HepG2 (cell line): ENCODE measurements around the gene RABGAP1. TPM values are rescaled to one million over a fixed set of nuclear protein-coding genes. Genes with fewer than 3 reads are reported as not detected.

Experiments
- ATF1 ChIP-seq: IDR thresholded peaks from 2 replicates; pipeline ENCODE4 v1.6.1; 2016; ENCODE audit warnings: mild to moderate bottlenecking, control low read depth
- ATM ChIP-seq: fragments of 450-650 bp; IDR thresholded peaks from 2 replicates; pipeline ENCODE4 v1.7.1; 2017; ENCODE audit warnings: mild to moderate bottlenecking, borderline replicate concordance
- ELF4 ChIP-seq: sonication (generic); formaldehyde crosslinking; IDR thresholded peaks from 2 replicates; pipeline ENCODE4 v1.5.0; 2020; ENCODE audit warnings: missing genetic modification reagents, mild to moderate bottlenecking, moderate library complexity, borderline replicate concordance
- ERF ChIP-seq: IDR thresholded peaks from 2 replicates; pipeline ENCODE4 v1.6.1; 2018; ENCODE audit warnings: missing biosample characterization, missing genetic modification reagents
- ESRRA ChIP-seq: sonication (generic); formaldehyde crosslinking; IDR thresholded peaks from 2 replicates; pipeline ENCODE4 v1.5.1; 2020; ENCODE audit warnings: mild to moderate bottlenecking, low read depth, missing genetic modification reagents
- FOXM1 ChIP-seq: sonication (generic); formaldehyde crosslinking; IDR thresholded peaks from 2 replicates; pipeline ENCODE4 v1.5.0; 2020; ENCODE audit warnings: missing genetic modification reagents
- HMG20A ChIP-seq: IDR thresholded peaks from 2 replicates; pipeline ENCODE4 v1.6.1; 2016; ENCODE audit warnings: borderline replicate concordance
- MED8 ChIP-seq: sonication (generic); formaldehyde crosslinking; IDR thresholded peaks from 2 replicates; pipeline ENCODE4 v1.8.1; 2023; ENCODE audit warnings: mild to moderate bottlenecking, missing genetic modification reagents; ENCODE audit not compliant: insufficient replicate concordance
- MYNN ChIP-seq: sonication (generic); formaldehyde crosslinking; IDR thresholded peaks from 2 replicates; pipeline ENCODE4 v1.4.0; 2020; ENCODE audit warnings: mild to moderate bottlenecking, low read depth, missing genetic modification reagents
- NCOA1 ChIP-seq: sonication (generic); formaldehyde crosslinking; IDR thresholded peaks from 2 replicates; pipeline ENCODE4 v1.9.0; 2021; ENCODE audit warnings: missing genetic modification reagents
- NFE2 ChIP-seq: sonication (generic); formaldehyde crosslinking; IDR thresholded peaks from 2 replicates; pipeline ENCODE4 v1.4.0; 2020; ENCODE audit warnings: missing genetic modification reagents
- NRL ChIP-seq: sonication (generic); formaldehyde crosslinking; IDR thresholded peaks from 2 replicates; pipeline ENCODE4 v1.5.0; 2020; ENCODE audit warnings: missing genetic modification reagents, mild to moderate bottlenecking, moderate library complexity, borderline replicate concordance
- PAF1 ChIP-seq: IDR thresholded peaks from 2 replicates; pipeline ENCODE4 v1.6.1; 2016; ENCODE audit warnings: missing genetic modification reagents, missing compliant biosample characterization
- RARA ChIP-seq: IDR thresholded peaks from 2 replicates; pipeline ENCODE4 v1.6.1; 2016; ENCODE audit warnings: missing genetic modification reagents, missing compliant biosample characterization
- RFX5 ChIP-seq: IDR thresholded peaks from 2 replicates; pipeline ENCODE4 v1.6.1; 2011; ENCODE audit warnings: low read depth, low read length, improper control_type of control experiment
- SP2 ChIP-seq: sonication (generic); formaldehyde crosslinking; IDR thresholded peaks from 2 replicates; pipeline ENCODE4 v1.5.1; 2020; ENCODE audit warnings: mild to moderate bottlenecking, missing genetic modification reagents
- SP4 ChIP-seq: sonication (generic); formaldehyde crosslinking; IDR thresholded peaks from 2 replicates; pipeline ENCODE4 v1.8.1; 2023; ENCODE audit warnings: mild to moderate bottlenecking, missing genetic modification reagents
- SPEN ChIP-seq: sonication (generic); formaldehyde crosslinking; IDR thresholded peaks from 2 replicates; pipeline ENCODE4 v1.5.1; 2020; ENCODE audit warnings: low read depth, mild to moderate bottlenecking, missing genetic modification reagents
- TAF15 ChIP-seq: fragments of 200-400 bp; formaldehyde crosslinking; IDR thresholded peaks from one replicate; pipeline ENCODE4 v1.6.1; 2018; ENCODE audit warnings: mild to moderate bottlenecking, low read depth, low read length; ENCODE audit not compliant: poor library complexity, severe bottlenecking
- TBX2 ChIP-seq: sonication (generic); formaldehyde crosslinking; IDR thresholded peaks from 2 replicates; pipeline ENCODE4 v1.5.0; 2020; ENCODE audit warnings: missing genetic modification reagents, mild to moderate bottlenecking, borderline replicate concordance
- ZBTB42 ChIP-seq: sonication (generic); formaldehyde crosslinking; IDR thresholded peaks from 2 replicates; pipeline ENCODE4 v1.5.0; 2020; ENCODE audit warnings: mild to moderate bottlenecking, missing genetic modification reagents
- ZFP36L2 ChIP-seq: sonication (generic); formaldehyde crosslinking; IDR thresholded peaks from 2 replicates; pipeline ENCODE4 v1.4.0; 2020; ENCODE audit warnings: missing genetic modification reagents
- ZNF260 ChIP-seq: sonication (generic); formaldehyde crosslinking; IDR thresholded peaks from 2 replicates; pipeline ENCODE4 v1.4.0; 2020; ENCODE audit warnings: missing genetic modification reagents, low read depth, mild to moderate bottlenecking, borderline replicate concordance
- ZNF556 ChIP-seq: sonication (generic); formaldehyde crosslinking; IDR thresholded peaks from 2 replicates; pipeline ENCODE4 v1.4.0; 2020; ENCODE audit warnings: mild to moderate bottlenecking, missing genetic modification reagents, borderline replicate concordance
- polyA plus RNA-seq, 8 experiments: library from polyadenylated mRNA; depleted of rRNA in 3 of 8; stranded (reverse) in 7 of 8; unstranded in 1 of 8; fragments of >200 nt; fragmentation: Illumina TruSeq in 4 of 8; extraction: Trizol in 4 of 8; gene quantifications; 2 replicates each; pipeline versions ENCODE4 v1.2.1 to v1.2.3, GENCODE V29; 2011 to 2016; ENCODE audit warnings: low read depth in 4 of 8, missing spikeins in 1 of 8, mixed read lengths in 1 of 8; ENCODE audit not compliant: insufficient read depth in 1 of 8
- total RNA-seq, 5 experiments: library from RNA; depleted of rRNA; stranded (reverse); fragments of >200 nt; fragmentation: Illumina TruSeq; extraction: Trizol; gene quantifications; 2 replicates each; pipeline ENCODE4 v1.2.3, GENCODE V29; 2016; ENCODE audit warnings: low read depth in 1 of 5
- TF ChIP-seq, protein P1 (sequence below): sonication (generic); formaldehyde crosslinking; IDR thresholded peaks from 2 replicates; pipeline ENCODE4 v1.8.0; 2022; ENCODE audit warnings: mild to moderate bottlenecking, missing genetic modification reagents, moderate library complexity
- TF ChIP-seq, protein P2 (sequence below): sonication (generic); formaldehyde crosslinking; IDR thresholded peaks from 2 replicates; pipeline ENCODE4 v1.4.0; 2020; ENCODE audit warnings: missing genetic modification reagents; ENCODE audit errors: not compliant biosample characterization
- TF ChIP-seq, protein P3 (sequence below): sonication (generic); formaldehyde crosslinking; IDR thresholded peaks from 2 replicates; pipeline ENCODE4 v1.5.0; 2020; ENCODE audit warnings: mild to moderate bottlenecking, missing genetic modification reagents
- TF ChIP-seq, protein P4 (sequence below): sonication (generic); formaldehyde crosslinking; IDR thresholded peaks from 2 replicates; pipeline ENCODE4 v1.4.0; 2020; ENCODE audit warnings: mild to moderate bottlenecking, missing genetic modification reagents, borderline replicate concordance

RABGAP1 gene
- total and polyA plus RNA-seq, 2 of the 13 experiments (the other 11 are each of a cell fraction or from before 2014, with no cell fraction given): 19.1 to 19.3 TPM

DNA sequence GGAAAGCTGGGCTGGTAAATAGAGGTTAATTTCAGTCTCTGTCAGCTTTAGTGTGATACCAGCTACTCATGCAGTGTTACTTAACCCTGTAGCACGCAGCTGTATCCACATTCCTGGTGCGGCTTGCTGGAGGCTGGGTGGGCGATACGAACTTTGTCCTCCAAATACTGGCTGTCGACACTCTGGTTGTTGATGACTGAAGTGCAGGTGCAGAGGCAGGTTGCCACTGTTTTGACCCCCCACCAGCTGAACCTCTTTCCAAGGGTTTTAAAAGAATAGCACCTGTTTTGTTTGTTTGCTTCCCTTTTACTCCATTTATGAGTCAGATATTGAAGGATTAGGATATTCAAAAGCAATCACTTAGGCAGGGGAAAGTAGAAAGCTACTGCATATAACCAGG, 4.4 kb upstream of the RABGAP1 start (continued):
- TF ChIP-seq SP4 (CRISPR knock-in tag) (no peak), ZNF556 (no peak; the same call in 1 of the 2 replicates), MED8 (CRISPR knock-in tag) (no peak), SPEN (CRISPR knock-in tag) (0 out of 2 replicates have a peak, but pooled peaks have one; percentile 17), ATM (no peak), RARA (CRISPR knock-in tag) (peak; percentile 78), ERF (CRISPR knock-in tag) (0 out of 2 replicates have a peak, but pooled peaks have one; percentile 26), PAF1 (CRISPR knock-in tag) (no peak), RFX5 (no peak), ZFP36L2 (no peak), MYNN (CRISPR knock-in tag) (no peak), ATF1 (CRISPR knock-in tag) (no peak), NRL (no peak), FOXM1 (CRISPR knock-in tag) (no peak), HMG20A (CRISPR knock-in tag) (0 out of 2 replicates have a peak, but pooled peaks have one; percentile 39), ZBTB42 (CRISPR knock-in tag) (no peak), ESRRA (no peak), TBX2 (CRISPR knock-in tag) (peak; percentile 77; the same call in 1 of the 2 replicates), ELF4 (CRISPR knock-in tag) (no peak), NCOA1 (CRISPR knock-in tag) (no peak), SP2 (CRISPR knock-in tag) (no peak), TAF15 (no peak), NFE2 (CRISPR knock-in tag) (no peak), ZNF260 (CRISPR knock-in tag) (no peak)
- TF ChIP-seq, protein P1, sequence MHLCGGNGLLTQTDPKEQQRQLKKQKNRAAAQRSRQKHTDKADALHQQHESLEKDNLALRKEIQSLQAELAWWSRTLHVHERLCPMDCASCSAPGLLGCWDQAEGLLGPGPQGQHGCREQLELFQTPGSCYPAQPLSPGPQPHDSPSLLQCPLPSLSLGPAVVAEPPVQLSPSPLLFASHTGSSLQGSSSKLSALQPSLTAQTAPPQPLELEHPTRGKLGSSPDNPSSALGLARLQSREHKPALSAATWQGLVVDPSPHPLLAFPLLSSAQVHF (CRISPR knock-in tag): no peak
- TF ChIP-seq, protein P2, sequence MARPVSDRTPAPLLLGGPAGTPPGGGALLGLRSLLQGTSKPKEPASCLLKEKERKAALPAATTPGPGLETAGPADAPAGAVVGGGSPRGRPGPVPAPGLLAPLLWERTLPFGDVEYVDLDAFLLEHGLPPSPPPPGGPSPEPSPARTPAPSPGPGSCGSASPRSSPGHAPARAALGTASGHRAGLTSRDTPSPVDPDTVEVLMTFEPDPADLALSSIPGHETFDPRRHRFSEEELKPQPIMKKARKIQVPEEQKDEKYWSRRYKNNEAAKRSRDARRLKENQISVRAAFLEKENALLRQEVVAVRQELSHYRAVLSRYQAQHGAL (CRISPR knock-in tag): no peak
- TF ChIP-seq, protein P3, sequence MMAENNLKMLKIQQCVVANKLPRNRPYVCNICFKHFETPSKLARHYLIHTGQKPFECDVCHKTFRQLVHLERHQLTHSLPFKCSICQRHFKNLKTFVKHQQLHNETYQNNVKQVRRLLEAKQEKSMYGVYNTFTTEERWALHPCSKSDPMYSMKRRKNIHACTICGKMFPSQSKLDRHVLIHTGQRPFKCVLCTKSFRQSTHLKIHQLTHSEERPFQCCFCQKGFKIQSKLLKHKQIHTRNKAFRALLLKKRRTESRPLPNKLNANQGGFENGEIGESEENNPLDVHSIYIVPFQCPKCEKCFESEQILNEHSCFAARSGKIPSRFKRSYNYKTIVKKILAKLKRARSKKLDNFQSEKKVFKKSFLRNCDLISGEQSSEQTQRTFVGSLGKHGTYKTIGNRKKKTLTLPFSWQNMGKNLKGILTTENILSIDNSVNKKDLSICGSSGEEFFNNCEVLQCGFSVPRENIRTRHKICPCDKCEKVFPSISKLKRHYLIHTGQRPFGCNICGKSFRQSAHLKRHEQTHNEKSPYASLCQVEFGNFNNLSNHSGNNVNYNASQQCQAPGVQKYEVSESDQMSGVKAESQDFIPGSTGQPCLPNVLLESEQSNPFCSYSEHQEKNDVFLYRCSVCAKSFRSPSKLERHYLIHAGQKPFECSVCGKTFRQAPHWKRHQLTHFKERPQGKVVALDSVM: peak; percentile 32; the same call in 1 of the 2 replicates
- TF ChIP-seq, protein P4, sequence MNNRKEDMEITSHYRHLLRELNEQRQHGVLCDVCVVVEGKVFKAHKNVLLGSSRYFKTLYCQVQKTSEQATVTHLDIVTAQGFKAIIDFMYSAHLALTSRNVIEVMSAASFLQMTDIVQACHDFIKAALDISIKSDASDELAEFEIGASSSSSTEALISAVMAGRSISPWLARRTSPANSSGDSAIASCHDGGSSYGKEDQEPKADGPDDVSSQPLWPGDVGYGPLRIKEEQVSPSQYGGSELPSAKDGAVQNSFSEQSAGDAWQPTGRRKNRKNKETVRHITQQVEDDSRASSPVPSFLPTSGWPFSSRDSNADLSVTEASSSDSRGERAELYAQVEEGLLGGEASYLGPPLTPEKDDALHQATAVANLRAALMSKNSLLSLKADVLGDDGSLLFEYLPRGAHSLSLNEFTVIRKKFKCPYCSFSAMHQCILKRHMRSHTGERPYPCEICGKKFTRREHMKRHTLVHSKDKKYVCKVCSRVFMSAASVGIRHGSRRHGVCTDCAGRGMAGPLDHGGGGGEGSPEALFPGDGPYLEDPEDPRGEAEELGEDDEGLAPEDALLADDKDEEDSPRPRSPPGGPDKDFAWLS (CRISPR knock-in tag): no peak
